Activated naive CD4-positive, alpha-beta T cell treated with anti-CD3 and anti-CD28 coated beads, Interleukin-2, amount 10 ng/mL, durations not matched to agents 5 hours and 36 hours (primary cell): ENCODE data around the gene LARGE1. TPM values are rescaled to one million over a fixed set of nuclear protein-coding genes. Genes with fewer than 3 reads are reported as not detected.

ENCODE experiments used
- microRNA-seq: library from miRNA; unstranded; fragments of <30 nt; microRNA quantifications from one replicate; pipeline ENCODE4 v1.2.0, GENCODE V29; 2022; ENCODE audit warnings: borderline microRNAs expressed, borderline replicate concordance
- total RNA-seq, 2 experiments: library from RNA; stranded (reverse); gene quantifications; one replicate each; pipeline ENCODE4 v1.2.3, GENCODE V29; 2021

The LARGE1 gene
- under 1 TPM; 0.58 to 0.60 TPM for total RNA-seq

GRCh38 chr22:33920197-33920540 is at the start of gene LARGE1:
LARGE1 (minus strand) TSS chr22:33920476.

Small RNAs within 50 kb of the gene (microRNA-seq; reads per million reads assigned to microRNA genes)
- gene MIR4764: not detected
